Activated CD4-positive, alpha-beta T cell treated with anti-CD3 and anti-CD28 coated beads, Interleukin-2, amount 10 ng/mL, durations not matched to agents 24 days and 14 days (primary cell): ENCODE results near the gene OTOP2. TPM values are rescaled to one million over a fixed set of nuclear protein-coding genes. Genes with fewer than 3 reads are reported as not detected.
"Not testable (repeated sequence)": the region's sequence is repeated elsewhere in the genome, so short reads cannot be mapped to it uniquely, and the experiment has no call there.

ENCODE experiments used
- DNase-seq: peaks from one replicate; pipeline ENCODE4 v3.0.0; 2022
- H3K27ac Mint-ChIP-seq: one replicate; pipeline ENCODE4 v1.8.0; 2022; ENCODE audit warnings: mild to moderate bottlenecking, mixed read lengths
- H3K27me3 Mint-ChIP-seq: one replicate; pipeline ENCODE4 v1.8.0; 2022; ENCODE audit warnings: mixed read lengths
- H3K36me3 Mint-ChIP-seq: one replicate; pipeline ENCODE4 v1.8.0; 2022; ENCODE audit warnings: low read depth, mild to moderate bottlenecking, mixed read lengths
- H3K4me1 Mint-ChIP-seq: one replicate; pipeline ENCODE4 v1.8.0; 2021; ENCODE audit warnings: mixed read lengths
- H3K4me3 Mint-ChIP-seq: one replicate; pipeline ENCODE4 v1.8.0; 2022; ENCODE audit warnings: mild to moderate bottlenecking, moderate library complexity, mixed read lengths
- H3K9me3 Mint-ChIP-seq: one replicate; pipeline ENCODE4 v1.8.0; 2021; ENCODE audit warnings: mixed read lengths
- intact Hi-C: fragments of 100-400 bp; cut with micrococcal nuclease; formaldehyde crosslinking; loops from one replicate; pipeline ENCODE4 v1.15.1; 2023
- total RNA-seq: library from RNA; stranded (reverse); gene quantifications from 2 replicates; pipeline ENCODE4 v1.2.3, GENCODE V29; 2022

The OTOP2 gene
- total RNA-seq, 1 donor from 2014 or later: not detected

DNA sequence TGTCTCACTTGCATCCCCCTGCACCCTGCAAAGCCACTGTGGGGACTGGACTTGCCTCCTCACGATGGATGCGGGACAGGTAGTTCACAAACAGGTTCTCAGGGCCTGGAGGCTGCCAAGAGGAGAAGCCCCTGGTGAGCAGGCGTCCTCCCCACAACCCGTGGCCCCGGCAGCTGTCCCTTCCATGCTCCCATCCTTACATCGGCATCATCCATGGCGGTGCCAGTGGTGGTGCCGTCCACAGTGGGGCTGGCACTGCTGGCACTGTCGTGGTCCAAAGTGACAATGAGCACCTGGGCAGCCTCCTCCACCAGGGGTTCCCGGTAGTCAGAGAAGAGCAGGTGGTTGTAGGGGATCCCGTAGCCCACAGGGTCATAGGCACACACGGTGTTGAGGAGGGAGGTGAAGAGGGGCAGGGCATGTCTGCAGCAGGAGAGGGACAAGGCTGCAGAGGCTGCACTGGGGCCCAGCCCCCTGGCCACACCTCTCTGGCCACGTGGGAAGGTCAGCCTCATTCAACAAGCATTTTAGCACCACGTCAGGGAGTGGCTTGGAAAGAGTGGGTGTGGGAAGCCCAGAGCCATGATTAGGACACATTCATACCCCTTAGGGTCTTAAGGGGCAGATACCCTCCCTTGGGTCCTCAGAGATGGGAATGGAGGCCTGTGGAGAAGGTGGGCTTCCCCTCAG, 35.9 kb downstream of the OTOP2 start:
- Mint-ChIP-seq H3K27ac (no peak overlapping the region), H3K27me3 (peaks cover 16% of the 10 kb centered on the region), H3K9me3 (no peaks in the 10 kb centered on the region), H3K36me3 (no peaks in the 10 kb centered on the region), H3K4me3 (no peak overlapping the region), H3K4me1 (peaks cover 8% of the 10 kb centered on the region)
- intact Hi-C loops: loop anchor here (1.0 to 10.0 kb wide), 6 partner anchors 37 to 242 kb away; partner anchors contain the start of genes MRPL58 and USH1G
- no peak for DNase-seq

- Mint-ChIP-seq H3K4me3 (no peak overlapping the region), H3K36me3 (no peaks in the 10 kb centered on the region), H3K4me1 (peaks cover 8% of the 10 kb centered on the region), H3K27ac (no peak overlapping the region), H3K9me3 (no peaks in the 10 kb centered on the region), H3K27me3 (peaks cover 16% of the 10 kb centered on the region)
- peak; percentile 79 for DNase-seq
- intact Hi-C loops: loop anchor here (1.0 to 10.0 kb wide), 6 partner anchors 37 to 242 kb away; partner anchors contain the start of genes MRPL58 and USH1G
Measured at GRCh38 chr17:74960570-74961342, 36.7 kb downstream of the OTOP2 start.

GRCh38 chr17:74961657-74962350, 37.7 kb downstream of the OTOP2 start:
- Mint-ChIP-seq H3K27me3 (peaks cover 14% of the 10 kb centered on the region), H3K9me3 (no peaks in the 10 kb centered on the region), H3K4me1 (peaks cover 8% of the 10 kb centered on the region), H3K4me3 (no peak overlapping the region), H3K36me3 (no peaks in the 10 kb centered on the region), H3K27ac (no peak overlapping the region)
- DNase-seq: peak; percentile 95
- intact Hi-C loops: loop anchor here (2.0 to 10.0 kb wide), 5 partner anchors 51 to 240 kb away; partner anchors contain the start of gene MRPL58

GRCh38 chr17:74962622-74963394, 38.7 kb downstream of the OTOP2 start:
- Mint-ChIP-seq H3K27me3 (peaks cover 14% of the 10 kb centered on the region), H3K27ac (no peak overlapping the region), H3K4me1 (peaks cover 8% of the 10 kb centered on the region), H3K4me3 (no peak overlapping the region), H3K36me3 (no peaks in the 10 kb centered on the region), H3K9me3 (no peaks in the 10 kb centered on the region)
- intact Hi-C loops: loop anchor here (5.0 to 10.0 kb wide), 2 partner anchors 152 to 239 kb away; no protein-coding TSS in a partner anchor
- no peak for DNase-seq

GRCh38 chr17:74963656-74964055, 39.6 kb downstream of the OTOP2 start:
- Mint-ChIP-seq H3K36me3 (no peaks in the 10 kb centered on the region), H3K4me3 (no peak overlapping the region), H3K27me3 (peaks cover 10% of the 10 kb centered on the region), H3K9me3 (no peaks in the 10 kb centered on the region), H3K4me1 (peaks cover 8% of the 10 kb centered on the region), H3K27ac (no peak overlapping the region)
- DNase-seq: no peak
- intact Hi-C loops: loop anchor here (5.0 to 10.0 kb wide), 2 partner anchors 151 to 239 kb away; no protein-coding TSS in a partner anchor

DNA sequence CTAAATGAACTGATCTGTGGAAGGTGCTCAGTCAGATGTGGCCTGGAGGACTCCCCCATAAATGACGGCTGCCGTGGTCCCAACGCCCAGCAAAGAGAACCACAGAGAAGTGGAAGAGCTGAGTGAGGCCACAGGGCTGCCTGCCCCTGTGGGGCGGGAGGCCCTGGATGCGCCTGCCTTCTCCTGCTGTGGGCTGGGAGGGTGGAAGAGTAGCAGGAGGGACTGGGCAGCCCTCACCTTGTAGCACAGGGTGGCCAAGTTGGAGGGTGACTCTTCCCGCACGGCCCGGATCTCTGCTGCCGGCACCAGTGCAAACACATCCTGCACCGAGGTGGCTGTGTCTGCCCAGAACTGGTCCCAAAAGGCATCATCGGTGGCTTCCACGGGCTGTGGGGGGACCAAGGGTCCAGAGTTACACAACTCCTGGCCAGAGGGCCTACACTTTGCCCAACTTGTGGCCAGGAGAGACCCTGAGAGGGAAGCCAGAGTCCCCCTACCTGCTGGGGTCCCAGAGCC, 40.2 kb downstream of the OTOP2 start:
- Mint-ChIP-seq H3K9me3 (no peaks in the 10 kb centered on the region), H3K27ac (no peak overlapping the region), H3K36me3 (no peaks in the 10 kb centered on the region), H3K4me3 (no peak overlapping the region), H3K27me3 (peaks cover 7% of the 10 kb centered on the region), H3K4me1 (peaks cover 8% of the 10 kb centered on the region)
- DNase-seq: no peak
- intact Hi-C loops: loop anchor here (5.0 to 10.0 kb wide), 2 partner anchors 150 to 238 kb away; no protein-coding TSS in a partner anchor

- Mint-ChIP-seq H3K27ac (no peak overlapping the region), H3K36me3 (no peaks in the 10 kb centered on the region), H3K9me3 (no peaks in the 10 kb centered on the region), H3K4me1 (peaks cover 8% of the 10 kb centered on the region), H3K4me3 (no peak overlapping the region), H3K27me3 (peaks cover 4% of the 10 kb centered on the region)
- intact Hi-C loops: loop anchor here (5.0 to 10.0 kb wide), 2 partner anchors 150 to 237 kb away; no protein-coding TSS in a partner anchor
- no peak for DNase-seq
Measured at GRCh38 chr17:74964988-74965622, 41.0 kb downstream of the OTOP2 start.

DNA sequence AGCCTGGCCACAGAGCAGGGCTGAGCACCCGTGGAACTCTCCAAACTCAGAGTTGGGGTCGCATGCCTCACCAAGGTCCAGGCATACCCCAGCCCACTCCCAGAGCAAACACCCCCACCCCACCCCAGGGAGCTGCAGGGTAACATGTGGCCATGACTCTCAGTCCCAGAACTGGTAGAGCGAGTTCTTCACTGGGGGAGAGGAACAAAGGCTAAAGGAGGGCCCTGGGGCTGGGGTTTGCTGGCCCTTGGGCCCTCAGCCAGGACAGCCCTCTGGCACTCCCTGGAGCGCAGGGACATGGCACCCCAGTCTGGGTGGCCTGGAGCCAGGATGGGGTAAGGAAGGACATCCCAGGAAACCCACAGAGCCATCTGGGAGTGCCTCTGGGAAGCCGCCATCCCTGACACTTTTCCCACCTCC, 44.3 kb downstream of the OTOP2 start:
- intact Hi-C loops: loop anchor here (10.0 kb wide), 1 partner anchor 146 kb away; no protein-coding TSS in a partner anchor
- Mint-ChIP-seq H3K9me3 (no peaks in the 10 kb centered on the region), H3K4me3 (no peak overlapping the region), H3K27me3 (peaks cover 21% of the 10 kb centered on the region), H3K4me1 (peaks cover 5% of the 10 kb centered on the region), H3K36me3 (no peaks in the 10 kb centered on the region), H3K27ac (no peak overlapping the region)
- no peak for DNase-seq

DNA sequence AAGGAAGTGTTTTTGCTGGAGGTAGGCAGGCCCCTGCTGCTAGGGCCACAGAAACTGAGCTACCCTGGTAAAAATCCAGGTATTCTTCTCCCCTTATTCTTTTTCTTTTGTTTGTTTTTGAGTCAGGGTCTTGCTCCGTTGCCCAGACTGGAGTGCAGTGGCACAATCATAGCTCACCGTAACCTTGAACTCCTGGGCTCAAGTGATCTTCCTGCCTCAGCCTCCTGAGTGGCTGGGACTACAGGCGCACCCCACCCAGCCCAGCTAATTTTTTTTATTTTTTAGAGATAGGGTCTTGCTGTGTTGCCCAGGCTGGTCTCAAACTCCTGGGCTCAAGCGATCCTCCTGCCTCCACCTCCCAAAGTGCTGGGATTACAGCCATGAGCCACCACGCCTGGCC, 45.4 kb downstream of the OTOP2 start:
- intact Hi-C loops: loop anchor here (10.0 kb wide), 1 partner anchor 145 kb away; no protein-coding TSS in a partner anchor
- not testable (repeated sequence) for H3K36me3 Mint-ChIP-seq, DNase-seq, H3K4me1 Mint-ChIP-seq, H3K9me3 Mint-ChIP-seq, H3K4me3 Mint-ChIP-seq, H3K27ac Mint-ChIP-seq
- peaks cover 32% of the 10 kb centered on the region for H3K27me3 Mint-ChIP-seq

- Mint-ChIP-seq H3K27ac (no peak overlapping the region), H3K27me3 (peaks cover 38% of the 10 kb centered on the region), H3K36me3 (no peaks in the 10 kb centered on the region), H3K9me3 (no peaks in the 10 kb centered on the region), H3K4me3 (no peak overlapping the region), H3K4me1 (peaks cover 5% of the 10 kb centered on the region)
- DNase-seq: no peak
- intact Hi-C loops: no loop called here
Measured at GRCh38 chr17:74970395-74970794, 46.3 kb downstream of the OTOP2 start.

DNA sequence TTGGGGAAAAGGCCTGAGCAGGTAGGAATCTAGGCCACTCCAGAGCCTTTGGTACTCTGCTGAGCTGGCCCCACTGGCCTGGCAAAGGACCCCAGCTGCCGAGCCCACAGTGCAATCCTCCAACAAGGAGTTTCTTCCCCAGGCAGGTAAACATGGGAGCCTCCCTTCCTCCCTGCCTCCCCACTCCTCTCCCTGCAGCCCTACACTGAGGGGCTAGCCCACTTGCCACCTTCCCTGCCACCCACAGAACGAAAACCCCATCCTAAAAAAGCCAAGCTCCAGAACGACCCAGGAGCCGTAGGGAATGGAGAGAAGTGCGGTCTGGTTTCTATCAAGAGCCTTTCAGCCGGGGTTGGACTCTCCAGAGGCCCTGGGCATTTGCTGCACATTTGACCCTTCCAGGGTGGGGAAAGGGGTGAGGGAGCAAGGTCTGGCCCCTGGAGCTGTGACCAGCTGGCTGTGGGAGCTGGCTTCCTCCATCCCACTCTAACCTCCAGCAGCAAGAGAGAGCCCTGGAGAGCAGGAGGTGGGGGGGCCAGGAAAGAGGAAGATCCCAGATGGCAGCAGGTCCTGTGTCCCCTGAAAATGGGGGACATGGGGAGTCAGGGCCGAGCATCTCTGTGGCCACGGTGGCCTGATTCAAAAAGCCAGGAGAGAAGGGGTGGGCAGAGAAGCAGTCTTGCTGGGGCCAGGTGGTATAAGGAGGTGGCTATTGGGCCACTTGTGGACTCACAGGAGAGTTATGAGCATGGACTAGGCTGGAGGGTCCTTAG, 47.2 kb downstream of the OTOP2 start:
- peaks cover 42% of the 10 kb centered on the region for H3K27me3 Mint-ChIP-seq
- no peaks in the 10 kb centered on the region for H3K36me3 Mint-ChIP-seq

DNA sequence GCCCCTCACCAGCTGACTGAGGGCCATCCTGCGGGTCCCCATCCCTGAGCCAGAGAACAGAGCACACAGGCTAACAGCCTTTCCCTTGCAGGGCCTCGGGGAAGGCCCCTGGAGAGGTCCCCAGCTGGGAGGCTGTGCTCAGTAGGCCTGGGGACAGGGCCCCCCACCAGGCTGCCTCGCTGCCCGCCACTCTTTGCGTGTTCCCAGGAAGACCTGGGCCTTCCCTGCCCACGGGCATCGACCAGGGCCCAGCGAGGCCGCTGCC, 47.7 kb downstream of the OTOP2 start:
- Mint-ChIP-seq H3K4me1 (peaks cover 5% of the 10 kb centered on the region), H3K27me3 (peaks cover 43% of the 10 kb centered on the region), H3K36me3 (no peaks in the 10 kb centered on the region), H3K4me3 (peak overlapping the region; percentile 67), H3K9me3 (no peaks in the 10 kb centered on the region), H3K27ac (no peak overlapping the region)
- intact Hi-C loops: no loop called here
- no peak for DNase-seq

More for the DNA sequence above, 47.2 kb downstream of the OTOP2 start:
- no peaks in the 10 kb centered on the region for H3K9me3 Mint-ChIP-seq
- no peak overlapping the region for H3K27ac Mint-ChIP-seq
- H3K4me1 Mint-ChIP-seq: peaks cover 5% of the 10 kb centered on the region
- intact Hi-C loops: no loop called here
- DNase-seq: no peak
- H3K4me3 Mint-ChIP-seq: peak overlapping the region; percentile 67
